Left ventricle myocardium superior (tissue), 1 donor: ENCODE results near the gene NEDD4L. TPM values are rescaled to one million over a fixed set of nuclear protein-coding genes. Genes with fewer than 3 reads are reported as not detected.
"Not testable (repeated sequence)": the region's sequence is repeated elsewhere in the genome, so short reads cannot be mapped to it uniquely, and the experiment has no call there.

Experiments
- ATAC-seq: fragments of 200-7000 bp; cut with Tn5 transposase; one replicate; pipeline ENCODE4 v1.9.1; 2020; ENCODE audit warnings: mild to moderate bottlenecking, moderate library complexity
- DNase-seq: peaks from one replicate; pipeline ENCODE4 v3.0.0-alpha.2; 2020
- intact Hi-C: fragments of 100-400 bp; cut with micrococcal nuclease; formaldehyde crosslinking; loops from one replicate; pipeline ENCODE4 v1.11.0; 2022
- long read RNA-seq: library from polyadenylated mRNA; unstranded; transcript quantifications from one replicate; pipeline ENCODE4 v2.0.0, GENCODE V29; 2021
- total RNA-seq: library from RNA; stranded (reverse); fragmentation: NEBNext Ultra II Directional; extraction: Animal tissue kit (Norgen Biotek cat#: 25700); gene quantifications from one replicate; pipeline ENCODE4 v1.2.1, GENCODE V29; 2021
- donor health status: DM: no; HTN: yes; CAD: no; lungs with severe emphysema.

NEDD4L gene
- 67.4 TPM for total RNA-seq
- long read RNA-seq, partial matches to known transcripts = 14 of 67 reads
- long read RNA-seq, other reads (novel, unspliced or antisense) = 53 of 67 reads

GRCh38 chr18:58043491-58044369 is at the start of gene NEDD4L:
NEDD4L (plus strand) TSS chr18:58044226; CDS start chr18:58044661, 435 bp downstream.
- intact Hi-C loops = no loop called here
- DNase-seq = peak; percentile 87
- peak; percentile 93 for ATAC-seq

- intact Hi-C loops = no loop called here
- no peak for DNase-seq
- no peak for ATAC-seq
Measured at GRCh38 chr18:57995331-57995730, 48.7 kb upstream of the NEDD4L start.

- ATAC-seq, intact Hi-C loops, DNase-seq: not testable (repeated sequence)
Measured at GRCh38 chr18:57996894-57997293, 47.1 kb upstream of the NEDD4L start.

- intact Hi-C loops = no loop called here
- DNase-seq (no peak), ATAC-seq (no peak)
Measured at GRCh38 chr18:57997820-57998219, 46.2 kb upstream of the NEDD4L start.

- no peak for DNase-seq
- no peak for ATAC-seq
- intact Hi-C loops = no loop called here
Measured at GRCh38 chr18:57998461-57998860, 45.6 kb upstream of the NEDD4L start.

- intact Hi-C loops = no loop called here
Measured at GRCh38 chr18:58004317-58004716, 39.7 kb upstream of the NEDD4L start.

GRCh38 chr18:58005011-58005410 is 39.0 kb upstream of the NEDD4L start:
- no peak for DNase-seq
- ATAC-seq = no peak
- intact Hi-C loops = no loop called here

More at GRCh38 chr18:58004317-58004716, 39.7 kb upstream of the NEDD4L start:
- ATAC-seq (no peak), DNase-seq (no peak)

GRCh38 chr18:58005885-58006523 is 38.0 kb upstream of the NEDD4L start:
- ATAC-seq (no peak), DNase-seq (no peak)
- intact Hi-C loops = no loop called here

- ATAC-seq (no peak), DNase-seq (no peak)
- intact Hi-C loops = no loop called here
Measured at GRCh38 chr18:58009166-58009565, 34.9 kb upstream of the NEDD4L start.

- intact Hi-C loops = no loop called here
- ATAC-seq (no peak), DNase-seq (no peak)
Measured at GRCh38 chr18:58010265-58010664, 33.8 kb upstream of the NEDD4L start.

GRCh38 chr18:58012356-58012755 is 31.7 kb upstream of the NEDD4L start:
- intact Hi-C loops = no loop called here
- no peak for ATAC-seq
- no peak for DNase-seq

- intact Hi-C loops = no loop called here
- DNase-seq (no peak), ATAC-seq (no peak)
Measured at GRCh38 chr18:58013241-58014211, 30.5 kb upstream of the NEDD4L start.

GRCh38 chr18:58015065-58015780 is 28.8 kb upstream of the NEDD4L start:
- no peak for ATAC-seq
- no peak for DNase-seq
- intact Hi-C loops = no loop called here

GRCh38 chr18:58017267-58017666 is 26.8 kb upstream of the NEDD4L start:
- DNase-seq = no peak
- ATAC-seq = no peak
- intact Hi-C loops = no loop called here

- DNase-seq (no peak), ATAC-seq (no peak)
- intact Hi-C loops = no loop called here
Measured at GRCh38 chr18:58020567-58021107, 23.4 kb upstream of the NEDD4L start.

- DNase-seq = no peak
- intact Hi-C loops = no loop called here
- no peak for ATAC-seq
Measured at GRCh38 chr18:58021504-58021903, 22.5 kb upstream of the NEDD4L start.

GRCh38 chr18:58023108-58023507 is 20.9 kb upstream of the NEDD4L start:
- intact Hi-C loops = no loop called here
- no peak for DNase-seq
- no peak for ATAC-seq

GRCh38 chr18:58024139-58024538 is 19.9 kb upstream of the NEDD4L start:
- intact Hi-C loops = no loop called here
- no peak for ATAC-seq
- DNase-seq = no peak
